Measurements from ENCODE around the gene ASTN1. TPM values are rescaled to one million over a fixed set of nuclear protein-coding genes. Genes with fewer than 3 reads are reported as not detected.
A peak's percentile ranks its signal among the peaks of the same experiment; 100 is the strongest.

ASTN1 gene
- 1 to 10 TPM; 1.3 TPM for total RNA-seq

GRCh38 chr1:177164380-177165068 lies at the start of gene ASTN1:
Gene ASTN1, minus strand, starts transcription at chr1:177164712. Its CDS starts 36 bp downstream, at chr1:177164676.
- Histone ChIP-seq H3K36me3 (no peaks in the 10 kb centered on the region), H3K27ac (no peak within 1 kb of the TSS), H3K27me3 (peaks cover 0 to 5% of the 10 kb centered on the region in 2 donors), H3K9me3 (no peaks in the 10 kb centered on the region), H3K4me1 (peaks cover 0 to 9% of the 10 kb centered on the region in 2 donors), H3K4me3 (peak within 1 kb of the TSS; percentile 22 to 49)
- no peak for TF ChIP-seq CTCF (IDR thresholded peaks at IDR 0.05)
- DNase-seq (ENCODE audit: low spot score), result no peak

GRCh38 chr1:177211231-177211630 lies 46.7 kb upstream of the ASTN1 start:
- no peak for DNase-seq (ENCODE audit: low spot score)
- Histone ChIP-seq H3K36me3 (no peaks in the 10 kb centered on the region), H3K27ac (peak overlapping the region in 1 of 2 donors; percentile 24), H3K4me3 (no peak overlapping the region), H3K27me3 (no peaks in the 10 kb centered on the region), H3K4me1 (peaks cover 0 to 21% of the 10 kb centered on the region in 2 donors), H3K9me3 (no peaks in the 10 kb centered on the region)
- TF ChIP-seq CTCF (IDR thresholded peaks at IDR 0.05), result no peak

- H3K27ac ChIP-seq, result peak overlapping the region in 1 of 2 donors; percentile 46
Observed at GRCh38 chr1:177210071-177210470, 45.6 kb upstream of the ASTN1 start.

GRCh38 chr1:177209357-177209756 lies 44.8 kb upstream of the ASTN1 start:
- H3K4me3 ChIP-seq, result no peak overlapping the region
- peak overlapping the region in 1 of 2 donors; percentile 46 for H3K27ac ChIP-seq
- H3K36me3 ChIP-seq, result no peaks in the 10 kb centered on the region
- H3K4me1 ChIP-seq, result peaks cover 0 to 21% of the 10 kb centered on the region in 2 donors
- TF ChIP-seq CTCF (IDR thresholded peaks at IDR 0.05), result no peak
- DNase-seq (ENCODE audit: low spot score), result peak; percentile 76
- H3K9me3 ChIP-seq, result no peaks in the 10 kb centered on the region
- no peaks in the 10 kb centered on the region for H3K27me3 ChIP-seq

More at GRCh38 chr1:177210071-177210470, 45.6 kb upstream of the ASTN1 start:
- H3K27me3 ChIP-seq, result no peaks in the 10 kb centered on the region
- TF ChIP-seq CTCF (IDR thresholded peaks at IDR 0.05), result no peak
- no peak for DNase-seq (ENCODE audit: low spot score)
- no peak overlapping the region for H3K4me3 ChIP-seq
- no peaks in the 10 kb centered on the region for H3K9me3 ChIP-seq
- no peaks in the 10 kb centered on the region for H3K36me3 ChIP-seq
- peaks cover 0 to 21% of the 10 kb centered on the region in 2 donors for H3K4me1 ChIP-seq

GRCh38 chr1:177208920-177209319 lies 44.4 kb upstream of the ASTN1 start:
- no peak for TF ChIP-seq CTCF (IDR thresholded peaks at IDR 0.05)
- no peaks in the 10 kb centered on the region for H3K9me3 ChIP-seq
- no peaks in the 10 kb centered on the region for H3K36me3 ChIP-seq
- peak overlapping the region in 1 of 2 donors; percentile 46 for H3K27ac ChIP-seq
- H3K27me3 ChIP-seq, result no peaks in the 10 kb centered on the region
- no peak for DNase-seq (ENCODE audit: low spot score)
- no peak overlapping the region for H3K4me3 ChIP-seq
- H3K4me1 ChIP-seq, result peaks cover 0 to 21% of the 10 kb centered on the region in 2 donors

All from right atrium auricular region (tissue), 2 donors.